ENCODE measurements around the gene NUDT22.

The NUDT22 gene, protein sequence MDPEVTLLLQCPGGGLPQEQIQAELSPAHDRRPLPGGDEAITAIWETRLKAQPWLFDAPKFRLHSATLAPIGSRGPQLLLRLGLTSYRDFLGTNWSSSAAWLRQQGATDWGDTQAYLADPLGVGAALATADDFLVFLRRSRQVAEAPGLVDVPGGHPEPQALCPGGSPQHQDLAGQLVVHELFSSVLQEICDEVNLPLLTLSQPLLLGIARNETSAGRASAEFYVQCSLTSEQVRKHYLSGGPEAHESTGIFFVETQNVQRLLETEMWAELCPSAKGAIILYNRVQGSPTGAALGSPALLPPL

DNA sequence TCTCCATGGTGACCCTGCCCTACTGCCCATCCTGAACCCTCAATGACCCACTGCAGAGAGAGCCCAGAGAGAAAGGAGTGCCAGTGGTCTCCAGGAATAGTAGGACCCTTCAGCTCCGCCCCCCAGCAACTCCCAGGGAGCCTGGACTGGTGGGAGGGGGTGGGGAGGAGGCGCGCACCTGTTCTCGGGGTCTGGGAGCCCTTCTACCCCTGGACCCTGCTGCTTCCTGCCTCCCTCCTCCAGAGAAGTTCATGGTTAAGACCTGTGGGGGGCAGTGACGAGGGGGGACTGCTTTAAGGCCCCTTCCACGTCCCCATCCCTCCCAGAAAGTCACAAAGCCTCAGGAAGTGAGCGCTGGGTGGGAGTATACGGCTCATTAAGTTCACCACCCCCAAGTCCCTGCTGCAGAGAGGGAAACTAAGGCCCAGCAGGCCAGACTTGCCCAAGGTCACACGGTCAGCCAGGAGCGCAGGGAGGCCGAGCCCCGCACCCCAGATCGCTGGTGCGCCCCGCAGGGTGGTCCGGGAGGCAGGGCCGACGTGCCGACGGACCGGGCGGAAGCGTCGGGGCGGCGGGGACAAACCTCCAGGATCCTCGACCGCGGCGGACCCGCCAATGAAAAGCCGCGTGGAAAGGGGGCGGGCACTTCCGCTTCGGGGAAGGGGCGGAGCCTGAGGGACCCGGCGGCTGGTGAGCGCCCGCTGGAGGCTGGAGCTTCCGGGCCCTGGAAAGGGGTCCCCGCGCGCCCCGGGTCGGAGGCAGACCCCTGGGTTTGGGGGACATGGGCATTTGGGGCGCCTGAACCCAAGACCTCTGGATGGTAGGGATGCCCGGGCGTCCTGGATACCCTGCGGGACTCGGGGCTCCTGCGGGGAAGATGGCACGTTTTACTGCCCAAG, at the start of gene NUDT22, which contains the start of gene TRPT1:
Gene NUDT22 (plus strand): TSS at position 667 of the 899 bp plus-strand sequence. CDS start 379 bp downstream, outside the sequence.
Gene TRPT1 (minus strand): TSS at position 579 of the 899 bp plus-strand sequence. CDS start 326 bp downstream, at position 253.
- TF ChIP-seq GATA2 (IDR thresholded peaks at IDR 0.05; ENCODE audit: low read depth, low read length), result no peak
- no peak for TF ChIP-seq GATA3 (IDR thresholded peaks at IDR 0.05; ENCODE audit: low read depth, low read length)

- TF ChIP-seq GATA2 (IDR thresholded peaks at IDR 0.05; ENCODE audit: low read depth, low read length), result no peak
- no peak for TF ChIP-seq GATA3 (IDR thresholded peaks at IDR 0.05; ENCODE audit: low read depth, low read length)
Observed at GRCh38 chr11:64176751-64177150, 49.3 kb upstream of the NUDT22 start.

DNA sequence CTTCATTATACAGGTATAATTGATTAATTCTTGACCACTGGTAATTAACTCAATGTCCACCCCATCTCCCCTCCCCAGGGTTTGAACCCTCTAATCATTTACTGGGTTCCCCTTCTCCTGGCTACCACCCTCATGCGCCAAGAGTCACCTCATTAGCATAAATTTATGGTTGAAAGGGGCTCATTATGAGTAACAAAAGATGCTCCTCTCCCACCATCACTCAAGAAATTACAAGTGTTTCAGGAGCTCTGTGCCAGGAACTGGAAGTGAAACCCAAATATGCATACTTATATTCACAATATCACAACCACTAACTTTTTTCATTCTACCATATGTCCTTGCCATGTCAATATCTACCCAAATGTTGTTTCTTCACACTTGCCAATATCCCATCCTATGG, 47.9 kb upstream of the NUDT22 start:
- TF ChIP-seq GATA2 (IDR thresholded peaks at IDR 0.05; ENCODE audit: low read depth, low read length) (no peak), GATA3 (IDR thresholded peaks at IDR 0.05; ENCODE audit: low read depth, low read length) (no peak)

- no peak for TF ChIP-seq GATA3 (IDR thresholded peaks at IDR 0.05; ENCODE audit: low read depth, low read length)
- no peak for TF ChIP-seq GATA2 (IDR thresholded peaks at IDR 0.05; ENCODE audit: low read depth, low read length)
Observed at GRCh38 chr11:64178951-64179639, 47.0 kb upstream of the NUDT22 start.

GRCh38 chr11:64180891-64181290, 45.2 kb upstream of the NUDT22 start:
- TF ChIP-seq GATA2 (IDR thresholded peaks at IDR 0.05; ENCODE audit: low read depth, low read length) (no peak; the same call in 1 of the 2 replicates), GATA3 (IDR thresholded peaks at IDR 0.05; ENCODE audit: low read depth, low read length) (no peak)

- no peak for TF ChIP-seq GATA2 (IDR thresholded peaks at IDR 0.05; ENCODE audit: low read depth, low read length)
- TF ChIP-seq GATA3 (IDR thresholded peaks at IDR 0.05; ENCODE audit: low read depth, low read length), result no peak
Observed at GRCh38 chr11:64181506-64182411, 44.3 kb upstream of the NUDT22 start.

DNA sequence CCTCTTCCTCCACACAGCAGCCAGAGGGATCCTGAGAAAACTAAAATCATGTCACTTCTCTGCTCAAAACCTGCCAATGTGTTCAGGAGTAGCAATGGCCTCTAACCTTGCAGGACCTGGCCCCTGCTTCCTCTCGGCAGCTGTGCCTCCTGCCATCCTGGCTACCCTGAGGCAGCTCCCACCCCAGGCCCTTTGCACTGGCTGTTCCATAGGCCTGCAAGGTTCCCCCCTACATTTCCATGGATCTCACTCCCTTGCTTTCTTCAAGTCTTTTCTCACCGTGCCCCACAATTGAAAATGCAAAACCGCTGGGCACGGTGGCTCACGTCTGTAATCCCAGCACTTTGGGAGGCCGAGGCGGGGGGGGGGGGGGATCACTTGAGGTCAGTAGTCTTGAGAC, 42.2 kb upstream of the NUDT22 start:
- TF ChIP-seq GATA2 (IDR thresholded peaks at IDR 0.05; ENCODE audit: low read depth, low read length), result no peak
- TF ChIP-seq GATA3 (IDR thresholded peaks at IDR 0.05; ENCODE audit: low read depth, low read length), result no peak

DNA sequence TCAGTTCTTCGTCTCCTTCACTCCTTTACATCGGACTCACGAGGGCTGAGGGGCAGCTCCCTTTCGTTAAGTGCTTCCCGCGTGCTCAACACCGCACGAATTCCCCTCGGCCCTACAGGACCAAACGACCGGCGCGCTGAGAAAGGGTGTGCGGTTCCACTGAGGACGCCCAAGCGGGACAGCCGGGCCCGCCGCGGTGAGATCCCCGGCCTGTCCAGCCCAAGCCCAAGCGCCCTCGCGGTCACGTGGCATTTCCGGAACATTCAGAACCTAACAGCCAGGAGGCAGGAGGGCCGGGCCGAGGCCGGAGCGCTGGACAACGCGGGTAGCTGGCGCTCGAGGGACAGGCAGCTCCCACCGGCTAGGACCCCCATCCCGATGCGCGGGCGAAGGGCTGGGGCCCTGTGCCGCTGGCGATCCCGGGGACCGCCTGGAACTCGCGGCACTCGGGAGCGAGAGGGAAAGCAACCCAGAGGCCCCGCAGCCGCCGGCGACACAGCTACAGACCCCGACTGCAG, 40.8 kb upstream of the NUDT22 start:
- TF ChIP-seq GATA3 (IDR thresholded peaks at IDR 0.05; ENCODE audit: low read depth, low read length) (no peak), GATA2 (IDR thresholded peaks at IDR 0.05; ENCODE audit: low read depth, low read length) (no peak)

DNA sequence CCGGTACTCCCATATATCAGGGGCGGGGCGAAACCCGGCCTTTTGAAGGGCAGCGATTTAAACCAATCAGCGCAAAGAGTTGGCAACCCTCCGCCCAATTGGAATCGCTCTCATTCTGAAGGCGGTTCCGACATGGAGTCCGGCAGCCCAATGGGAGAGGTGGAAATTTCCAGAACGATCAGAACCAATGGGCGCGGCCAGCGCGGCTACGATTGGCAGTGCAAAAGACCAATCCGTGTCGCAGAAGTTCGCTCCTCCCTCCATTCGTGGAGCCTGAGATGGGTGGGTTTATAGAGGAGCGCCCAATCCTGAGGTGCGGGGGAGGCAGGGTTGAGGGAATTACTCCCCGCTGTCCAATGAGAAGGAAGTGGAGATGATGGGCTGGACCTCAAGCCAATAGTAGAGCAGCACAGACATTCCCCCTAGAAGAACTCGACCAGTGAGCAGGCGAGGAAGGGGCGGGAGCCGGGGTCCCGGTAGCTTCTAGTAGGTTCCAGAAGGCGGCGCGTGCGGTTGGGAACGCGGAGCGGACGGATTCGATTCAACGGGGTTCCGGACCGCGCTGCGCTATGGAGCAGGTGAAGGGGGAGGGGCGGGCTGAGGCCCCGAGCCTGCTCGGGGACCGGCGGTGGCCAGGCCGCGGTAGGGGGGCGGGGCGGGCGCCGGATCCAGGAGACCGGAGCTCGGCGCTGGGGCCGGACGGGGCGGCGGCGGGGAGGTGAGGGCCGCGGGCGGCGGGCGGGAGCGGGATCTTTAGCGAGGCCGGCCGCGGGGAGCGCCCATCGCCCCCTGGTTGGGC, 40.2 kb upstream of the NUDT22 start, which contains the start of gene STIP1:
Gene STIP1 (plus strand): TSS at position 479 of the 799 bp plus-strand sequence. CDS start 91 bp downstream, at position 570.
- no peak for TF ChIP-seq GATA2 (IDR thresholded peaks at IDR 0.05; ENCODE audit: low read depth, low read length)
- no peak for TF ChIP-seq GATA3 (IDR thresholded peaks at IDR 0.05; ENCODE audit: low read depth, low read length)

GRCh38 chr11:64186492-64187165, 39.4 kb upstream of the NUDT22 start:
- TF ChIP-seq GATA2 (IDR thresholded peaks at IDR 0.05; ENCODE audit: low read depth, low read length) (no peak), GATA3 (IDR thresholded peaks at IDR 0.05; ENCODE audit: low read depth, low read length) (no peak)

DNA sequence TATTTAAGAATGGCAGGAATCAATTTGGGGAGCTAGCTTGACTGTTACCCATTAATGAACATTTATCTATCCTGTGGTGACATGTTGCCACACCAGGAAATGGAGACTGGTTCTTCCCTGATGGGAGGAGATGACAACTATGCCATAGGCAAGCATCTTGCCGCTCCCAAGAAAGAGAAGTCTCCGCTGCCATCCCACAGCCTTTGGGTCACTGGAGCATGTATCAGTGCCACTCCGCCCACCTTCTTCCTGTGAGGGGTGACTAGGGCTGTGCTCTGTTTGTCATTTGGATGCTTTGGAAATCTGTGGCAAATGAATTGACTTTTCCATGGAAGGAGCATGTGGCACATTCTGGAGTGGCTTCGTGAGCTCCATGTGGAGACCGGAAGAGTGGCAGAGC, 33.6 kb upstream of the NUDT22 start:
- TF ChIP-seq GATA2 (IDR thresholded peaks at IDR 0.05; ENCODE audit: low read depth, low read length), result no peak
- no peak for TF ChIP-seq GATA3 (IDR thresholded peaks at IDR 0.05; ENCODE audit: low read depth, low read length)
